Inflammatory macrophage treated with lipopolysaccharide for 4 hours (primary cell): ENCODE data around the gene CHRDL2.

Source experiments
- DNase-seq: peaks from one replicate; pipeline ENCODE4 v3.0.0-alpha.2; 2020

Gene CHRDL2

DNA sequence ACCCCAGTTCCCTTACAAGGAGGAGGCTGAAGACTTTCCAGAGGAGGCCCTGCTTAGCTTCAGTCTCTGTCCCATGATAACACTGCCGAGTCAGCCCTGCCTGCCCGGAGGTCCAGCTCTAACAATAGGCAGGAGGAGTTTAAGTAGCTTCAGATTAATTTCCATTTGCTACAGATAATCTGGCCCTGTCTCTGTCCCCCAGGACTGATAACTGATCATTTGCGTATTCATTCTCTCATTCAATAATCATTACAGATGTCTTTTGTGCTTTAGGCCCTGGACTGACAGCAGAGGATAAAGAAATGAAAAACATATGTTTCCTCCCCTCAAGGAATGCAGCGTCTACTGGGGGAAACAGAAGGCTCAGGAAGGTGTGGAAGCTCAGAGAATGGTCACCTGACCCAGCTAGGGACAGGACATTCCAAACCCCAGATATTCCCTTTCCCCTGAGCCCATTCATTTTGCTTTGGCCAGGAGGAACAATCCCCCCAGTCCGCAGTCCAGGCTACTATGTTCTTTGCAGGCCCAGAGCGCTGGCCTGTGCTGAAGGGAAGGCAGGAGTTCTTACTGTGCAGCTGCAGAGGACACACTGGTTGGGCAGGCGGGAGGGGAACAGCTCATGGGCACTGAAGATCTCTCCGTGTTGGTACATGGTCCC is 20.8 kb downstream of the CHRDL2 start:
- DNase-seq: no peak

DNA sequence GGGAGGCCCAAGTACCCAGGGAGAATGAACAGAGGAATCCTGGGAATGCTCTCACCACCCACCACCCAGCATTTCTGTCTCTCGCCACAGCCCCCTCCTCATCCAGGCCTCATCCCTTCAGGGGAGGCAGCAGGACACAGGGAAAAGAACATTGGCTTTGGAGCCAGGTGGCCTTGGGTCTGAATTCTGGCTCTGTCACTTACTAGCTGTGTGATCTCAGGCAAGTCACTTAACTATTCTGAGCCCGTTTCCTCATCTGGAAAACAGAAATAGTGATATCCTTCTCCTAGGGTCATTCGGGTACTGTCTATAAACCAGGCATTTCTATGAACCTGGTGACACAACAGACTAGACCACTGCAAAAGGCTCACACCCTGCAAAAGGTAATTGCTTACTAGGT is 22.1 kb downstream of the CHRDL2 start:
- DNase-seq: no peak

DNA sequence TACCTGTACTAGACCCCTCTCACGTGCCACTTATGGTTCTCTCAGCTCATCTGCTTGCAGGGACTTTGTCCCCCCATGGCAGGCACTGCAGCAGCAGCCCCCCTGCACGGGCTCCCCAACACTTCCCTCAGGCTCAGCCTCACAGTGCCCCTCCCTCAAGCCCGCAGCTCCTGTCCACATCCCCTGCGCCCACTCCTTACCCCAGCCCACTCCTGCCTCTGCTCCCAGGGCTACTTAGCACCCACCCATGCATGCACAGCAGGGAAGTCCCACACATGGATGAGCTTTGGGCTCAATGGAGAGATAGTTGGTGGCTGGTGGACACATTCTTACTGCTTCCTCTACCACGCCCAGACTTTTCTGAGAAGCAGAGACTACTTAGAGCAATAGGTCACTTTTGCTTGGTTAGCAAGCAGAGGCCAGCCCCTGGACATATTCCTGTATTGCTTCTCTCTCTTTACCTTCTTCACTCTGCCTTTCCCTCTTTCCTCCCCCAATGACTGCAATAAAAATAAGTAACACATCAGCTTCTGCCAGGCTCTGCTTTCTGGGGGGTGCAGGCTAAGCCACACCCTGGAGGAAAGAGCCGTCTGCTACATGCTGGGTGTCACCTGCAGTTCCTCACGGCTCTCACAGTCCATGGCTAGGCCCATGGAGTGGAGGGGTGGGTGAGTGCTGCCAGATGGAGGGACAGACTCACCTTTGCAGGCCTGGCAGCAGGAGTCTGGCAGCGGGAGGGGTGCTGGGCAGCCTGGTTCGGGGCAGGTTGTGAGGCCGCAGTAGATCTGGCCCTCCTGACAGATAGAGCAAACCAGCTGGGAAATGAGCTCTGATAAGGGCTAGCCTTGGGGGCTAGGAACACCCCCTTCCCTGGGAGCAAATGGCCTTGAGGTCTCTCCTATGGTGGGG is 23.4 kb downstream of the CHRDL2 start:
- no peak for DNase-seq

DNA sequence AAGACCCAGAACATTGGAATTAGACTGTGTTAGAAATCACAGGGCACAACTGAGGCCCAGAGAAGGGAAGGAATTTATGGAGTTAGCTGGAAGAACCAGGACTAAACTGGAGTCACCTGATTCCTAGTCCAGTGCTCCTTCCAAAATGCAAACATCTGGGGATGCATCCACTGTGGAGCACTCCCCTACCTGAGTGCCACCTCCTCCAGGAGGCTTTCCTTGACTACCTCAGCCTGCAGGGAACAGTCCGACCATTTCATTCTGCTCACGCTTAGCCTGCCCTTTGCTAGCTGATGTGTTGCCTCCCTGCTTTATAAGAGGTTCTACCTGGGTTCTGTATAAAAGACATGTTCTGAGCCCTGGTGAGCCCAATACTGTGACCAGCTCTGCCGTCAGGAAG is 24.0 kb downstream of the CHRDL2 start:
- DNase-seq: no peak

DNA sequence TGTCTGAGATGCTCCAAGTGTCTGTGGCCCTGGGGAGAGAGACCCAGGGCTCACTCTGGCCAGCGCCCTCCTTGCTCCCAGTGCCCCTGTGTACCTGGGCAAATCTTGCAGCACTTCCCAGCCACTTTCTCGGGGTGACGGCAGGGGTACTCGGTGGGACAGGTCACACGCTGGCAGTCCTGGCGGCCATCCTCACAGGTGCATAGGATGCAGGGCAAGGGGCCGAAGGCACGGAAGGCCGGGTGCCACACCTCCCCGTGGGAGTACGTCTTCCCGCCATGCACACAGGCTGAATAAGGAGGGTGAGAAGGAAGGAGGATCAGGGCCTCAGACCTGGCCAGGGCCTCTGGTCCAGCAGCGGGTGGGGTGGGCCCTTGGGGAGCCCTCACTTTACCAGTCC is 28.0 kb downstream of the CHRDL2 start:
- no peak for DNase-seq

DNA sequence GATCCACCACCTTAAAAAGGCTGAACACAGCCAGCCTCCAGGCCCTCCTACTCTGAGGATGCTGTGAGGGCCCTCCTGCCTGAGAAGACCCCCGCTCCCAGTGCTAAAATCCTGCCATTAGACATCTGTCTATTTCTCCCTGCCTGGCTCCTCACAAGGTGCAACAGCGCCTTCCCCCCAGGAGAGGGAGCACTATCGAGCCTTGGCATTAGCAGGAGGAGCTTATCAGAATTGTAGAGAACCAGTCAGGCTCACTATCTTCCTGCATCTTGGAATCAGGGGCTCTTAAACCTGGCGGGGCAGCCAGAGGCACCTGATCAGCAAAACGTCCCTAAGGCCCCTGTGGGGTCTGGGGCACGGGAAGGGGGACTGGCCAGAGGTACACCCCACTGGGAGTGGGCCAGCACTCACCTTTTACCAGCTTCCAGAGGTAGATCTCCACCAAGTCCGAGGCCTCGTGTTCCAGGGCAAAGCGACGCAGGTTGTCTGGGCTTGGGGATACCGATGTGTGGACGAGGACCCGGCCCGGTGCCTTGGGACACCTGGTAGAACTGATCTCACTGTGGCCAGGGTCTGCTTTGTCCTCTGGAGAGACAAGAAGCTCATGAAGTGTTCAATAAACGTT is 28.7 kb downstream of the CHRDL2 start:
- DNase-seq: peak; percentile 61

DNA sequence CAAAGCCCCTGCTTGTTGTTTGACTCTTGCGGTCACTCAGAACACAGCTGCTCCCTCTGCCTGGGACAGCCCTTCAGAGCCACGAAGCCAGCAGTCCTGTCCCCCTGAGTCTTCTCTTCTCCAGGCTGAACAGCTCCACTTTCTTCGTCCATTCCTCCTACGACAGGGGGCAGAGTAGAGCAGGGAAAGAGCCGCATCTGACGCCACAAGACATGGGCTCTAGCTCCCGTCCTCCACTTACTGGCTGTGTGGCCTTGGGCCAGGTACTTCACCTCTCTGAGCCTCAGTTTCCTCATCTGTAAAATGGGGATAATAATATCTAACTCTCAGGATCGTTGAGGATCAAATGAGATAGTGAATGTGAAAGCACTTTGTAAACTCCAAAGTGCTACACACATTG is 29.9 kb downstream of the CHRDL2 start:
- DNase-seq: no peak

DNA sequence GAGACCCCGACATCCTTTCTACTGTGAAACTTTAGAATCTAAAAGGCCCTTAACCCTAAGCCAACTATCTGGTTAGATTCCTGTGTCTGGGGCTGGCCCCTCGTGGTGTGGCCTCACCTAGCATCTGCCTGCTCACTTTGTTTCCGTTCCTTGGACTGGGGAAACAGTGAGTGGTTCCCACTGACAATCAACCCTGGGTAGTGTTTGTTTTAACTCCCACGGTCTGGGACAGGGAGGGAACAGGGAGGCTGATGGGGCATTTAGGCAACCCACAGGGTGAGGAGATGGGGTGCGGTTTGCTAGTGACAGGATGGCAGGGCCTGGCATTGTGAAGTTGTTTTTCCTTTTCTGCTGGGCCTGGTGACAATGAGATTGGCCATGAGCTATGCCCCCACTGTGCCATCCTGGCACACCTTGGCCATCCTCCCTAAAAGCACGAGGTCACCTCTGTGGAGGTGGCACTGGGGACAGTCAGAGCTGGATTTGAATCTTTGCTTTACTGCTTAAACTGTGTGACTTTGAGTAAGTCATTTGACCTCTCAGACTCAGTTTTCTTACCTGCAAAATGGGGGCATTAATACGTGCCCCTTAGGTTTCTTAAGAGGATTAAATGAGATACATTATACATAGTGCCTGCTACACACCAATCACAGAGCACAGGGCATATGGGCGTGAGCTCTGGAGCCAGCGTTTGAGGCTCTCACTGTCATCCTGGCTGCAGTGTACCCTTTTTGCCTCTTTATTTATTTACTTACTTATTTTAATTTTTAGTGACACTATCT is 31.4 kb downstream of the CHRDL2 start:
- no peak for DNase-seq

DNA sequence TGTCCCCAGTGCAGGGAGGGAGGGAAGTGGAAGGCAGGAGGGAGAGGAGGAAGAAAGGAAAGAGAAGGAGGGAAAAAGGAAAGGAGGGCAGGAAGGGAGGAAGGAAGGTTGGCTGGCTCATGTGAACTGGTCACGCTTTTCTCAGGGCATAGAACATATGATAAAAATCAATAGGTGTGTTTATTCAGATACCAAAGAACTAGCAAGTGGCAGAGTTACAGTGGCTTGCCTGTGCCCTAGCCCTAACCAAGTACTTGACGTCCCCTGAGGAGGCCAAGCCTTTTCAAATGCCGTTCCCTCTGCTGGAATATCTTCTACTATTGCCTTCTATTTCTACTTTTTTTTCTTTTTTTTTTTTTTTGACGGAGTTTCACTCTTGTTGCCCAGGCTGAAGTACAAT is 33.5 kb downstream of the CHRDL2 start:
- DNase-seq: no peak

DNA sequence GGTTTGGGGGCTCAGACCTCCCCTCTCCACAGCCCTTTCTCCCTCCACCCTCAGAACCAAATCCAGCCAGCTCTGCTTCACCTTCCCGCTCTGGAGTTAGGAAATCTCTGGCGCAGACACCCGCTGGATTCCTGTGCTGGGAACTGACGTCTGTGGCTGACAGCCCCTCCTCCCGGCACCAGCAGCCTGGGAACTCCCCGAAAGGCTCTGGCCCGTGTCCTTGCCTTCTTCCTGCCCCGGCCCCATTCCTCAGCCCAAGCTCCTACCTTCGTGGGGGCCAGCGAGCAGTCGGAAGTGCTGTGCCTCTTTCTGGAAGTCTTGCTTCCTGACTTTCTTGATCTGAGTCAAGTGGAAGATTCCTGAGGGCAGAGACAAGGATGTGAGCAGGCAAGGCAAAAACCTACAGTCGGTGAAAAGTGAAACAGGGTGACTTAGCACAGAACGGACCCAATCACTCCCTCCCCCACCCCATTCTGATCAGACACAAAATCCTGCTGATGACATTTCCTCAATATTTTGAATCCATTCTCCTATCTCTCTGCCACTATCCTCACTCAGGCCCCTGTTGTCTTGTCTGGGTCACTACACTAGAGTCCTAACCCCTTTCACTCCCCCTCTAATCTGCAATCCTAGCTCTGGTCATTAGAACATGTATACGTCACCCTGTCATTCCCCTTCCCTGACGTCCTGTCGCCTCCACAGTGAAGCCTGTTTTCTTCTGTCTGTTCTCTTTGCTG is 34.1 kb downstream of the CHRDL2 start:
- DNase-seq: no peak

DNA sequence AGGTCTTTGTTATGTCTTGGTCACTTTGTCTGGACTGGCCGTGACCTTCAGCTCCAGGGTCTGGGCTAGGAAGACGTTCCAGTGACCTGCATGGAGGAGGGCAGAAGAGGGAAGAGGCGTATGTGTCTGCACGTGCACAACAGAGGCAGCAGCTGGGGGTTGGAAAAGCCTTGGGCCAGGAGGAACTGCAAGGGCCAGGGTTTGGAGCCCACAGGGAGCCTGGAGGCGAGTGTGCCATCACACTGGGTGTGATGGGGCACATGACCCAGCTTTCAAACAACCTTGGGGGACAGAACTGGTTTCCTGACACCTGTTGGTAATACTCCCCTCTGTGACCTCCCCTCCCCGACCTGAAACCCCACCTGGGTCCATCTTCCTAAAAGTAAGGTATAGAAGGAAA is 34.7 kb downstream of the CHRDL2 start:
- DNase-seq: no peak

DNA sequence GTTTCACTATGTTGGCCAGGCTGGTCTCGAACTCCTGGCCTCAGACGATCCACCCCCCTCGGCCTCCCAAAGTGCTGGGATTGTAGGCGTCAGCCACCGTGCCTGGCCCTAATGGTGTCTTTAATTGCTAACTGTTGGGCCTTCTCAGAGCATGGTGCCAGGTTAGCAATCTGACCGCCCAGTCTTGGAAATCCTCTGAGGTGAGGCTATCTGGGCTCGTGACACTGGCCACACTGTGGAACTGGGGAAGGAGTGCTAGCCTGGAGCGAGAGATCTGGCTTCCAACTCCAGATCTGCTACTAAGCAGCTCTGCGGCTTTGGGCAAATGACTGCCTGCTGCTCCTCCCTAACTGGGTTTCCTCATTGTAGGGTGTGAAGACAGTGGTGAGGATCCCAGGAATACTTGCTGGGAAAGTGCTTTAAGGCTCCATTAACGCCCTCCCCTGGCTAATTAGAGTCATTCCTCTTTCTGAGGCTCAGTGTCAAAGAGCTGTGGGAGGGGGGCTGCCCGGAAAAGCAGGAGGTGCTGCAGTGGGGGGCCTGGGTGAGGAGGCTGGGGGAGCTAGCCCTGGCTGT is 35.4 kb downstream of the CHRDL2 start:
- no peak for DNase-seq

DNA sequence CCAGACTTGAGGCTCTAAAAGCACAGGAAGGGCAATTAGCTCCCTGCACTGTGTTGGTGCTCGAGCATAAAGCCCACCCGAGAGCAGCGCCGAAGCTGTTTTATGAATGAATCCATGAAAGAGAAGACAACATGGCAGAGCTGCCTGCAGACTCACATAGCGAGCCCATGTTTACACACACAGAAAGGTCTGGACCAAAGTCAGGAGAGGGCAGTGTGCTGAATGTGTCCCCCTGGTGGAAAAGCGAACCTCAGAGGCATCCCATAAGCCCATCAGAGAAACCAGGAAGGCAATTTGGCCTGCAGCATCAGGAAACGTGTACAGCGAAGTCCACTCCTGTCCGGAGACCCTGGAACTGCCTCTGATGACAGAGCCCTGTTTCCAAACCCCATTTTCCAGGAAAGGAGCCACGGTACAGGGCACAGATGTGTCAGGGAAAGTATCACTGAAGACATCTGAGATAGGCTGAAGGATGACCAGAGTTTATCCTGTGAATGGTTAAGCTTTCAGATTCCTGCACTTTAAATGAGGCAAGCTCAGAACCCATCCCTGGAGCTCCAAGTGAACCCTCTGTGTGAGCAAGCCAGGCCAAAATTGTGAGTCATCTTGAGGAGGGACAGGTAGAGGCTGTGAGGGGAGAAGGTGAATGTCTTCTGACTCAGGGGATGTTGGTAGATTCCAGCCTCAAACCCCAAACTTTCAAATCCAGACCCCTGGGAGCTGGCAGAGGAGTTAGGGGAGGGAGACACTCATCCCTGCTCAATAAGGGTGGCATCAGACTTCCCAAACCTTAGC is 36.9 kb downstream of the CHRDL2 start:
- no peak for DNase-seq

DNA sequence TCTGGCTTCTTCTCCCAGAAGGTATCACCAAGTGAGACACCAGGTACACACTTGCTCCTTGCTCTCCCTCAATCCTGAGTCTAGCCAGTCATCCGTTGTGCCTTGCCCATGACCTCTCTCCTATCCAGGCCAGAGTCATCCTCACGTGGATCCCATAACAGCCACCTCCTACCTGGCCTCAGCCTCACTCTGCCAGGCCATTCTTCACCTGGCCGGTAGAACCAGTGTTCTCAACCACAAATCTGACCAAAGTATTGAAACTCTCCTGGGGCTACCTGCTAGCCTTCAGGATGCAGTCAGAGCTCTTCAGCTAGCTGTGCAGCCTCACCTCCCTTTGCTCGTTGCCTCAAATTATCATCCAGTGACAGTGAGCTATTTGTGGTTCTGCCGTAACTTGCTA is 37.7 kb downstream of the CHRDL2 start:
- DNase-seq: no peak

DNA sequence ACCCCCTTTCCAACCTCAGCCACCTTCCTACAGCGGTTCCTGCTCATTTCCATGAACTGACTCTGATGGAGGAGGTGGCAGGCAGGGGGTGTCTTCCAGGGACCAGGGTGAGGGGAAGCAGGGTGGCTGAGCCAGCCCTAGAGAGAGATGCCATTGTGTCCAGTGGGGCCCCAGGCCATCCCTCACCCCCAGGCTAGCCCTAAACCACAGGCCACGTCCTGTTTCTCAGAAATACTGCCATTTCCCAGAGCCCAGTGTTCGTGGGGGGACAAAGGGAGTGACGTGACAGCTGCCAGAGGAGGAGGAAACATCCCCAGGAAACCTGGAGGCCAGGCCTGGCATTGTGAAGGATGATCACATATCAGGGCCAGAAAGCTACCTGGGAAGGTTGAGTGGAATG is 39.5 kb downstream of the CHRDL2 start:
- no peak for DNase-seq

DNA sequence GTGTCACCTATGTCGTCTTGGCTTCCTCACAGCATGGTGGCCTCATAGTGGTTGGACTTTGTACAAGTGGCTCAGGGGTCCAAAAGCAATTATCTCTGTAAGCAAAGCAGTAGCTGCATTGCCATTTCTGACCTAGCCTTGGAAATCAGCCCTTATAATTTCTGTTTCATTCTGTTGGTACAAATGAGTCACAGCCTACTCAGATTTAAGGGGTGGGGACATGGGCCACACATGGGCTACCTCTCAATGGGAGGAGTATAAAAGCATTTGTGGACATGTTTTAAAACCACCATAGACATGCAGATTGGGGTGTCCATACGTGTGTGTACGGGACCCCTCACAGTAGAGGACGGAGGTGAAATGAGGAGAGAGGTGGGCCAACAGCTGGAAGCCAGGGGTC is 41.6 kb downstream of the CHRDL2 start:
- DNase-seq: peak; percentile 23

DNA sequence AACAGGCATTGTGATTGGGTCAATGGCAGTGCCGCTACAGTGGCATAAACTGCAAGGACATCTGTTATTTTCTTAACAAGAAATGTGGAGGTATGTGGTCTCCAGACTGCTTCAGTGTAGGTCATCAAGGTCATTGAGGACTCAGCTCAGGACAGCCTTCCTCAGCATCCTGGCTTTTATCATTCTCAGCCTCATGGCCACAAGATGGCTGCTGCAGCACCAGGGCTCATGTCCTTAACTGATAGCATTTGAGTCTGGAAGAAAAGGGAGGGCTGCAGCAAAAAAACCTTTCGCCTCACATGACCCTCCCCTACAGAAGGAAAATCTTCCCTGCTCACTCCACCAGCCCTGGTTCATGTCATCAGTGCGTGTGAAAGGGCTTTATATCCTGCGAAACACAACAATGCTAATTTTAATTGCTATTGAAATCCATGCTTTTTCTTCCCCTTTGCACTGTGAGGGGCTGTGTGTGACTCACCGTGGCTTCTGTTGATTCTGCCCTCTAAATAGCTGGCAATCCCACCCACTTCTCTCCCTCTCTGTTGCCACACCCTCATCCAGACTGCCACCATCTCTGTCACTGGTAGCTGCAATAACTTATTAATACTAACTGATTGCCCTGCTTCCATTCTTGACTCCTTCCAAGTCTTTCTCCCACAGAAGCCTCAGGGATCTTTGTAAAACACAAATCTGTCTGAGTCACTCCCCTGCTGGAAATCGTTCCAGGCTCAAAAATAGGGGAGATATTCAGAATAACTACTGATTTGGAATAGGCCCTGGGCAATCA is 43.8 kb downstream of the CHRDL2 start:
- peak; percentile 78 for DNase-seq

DNA sequence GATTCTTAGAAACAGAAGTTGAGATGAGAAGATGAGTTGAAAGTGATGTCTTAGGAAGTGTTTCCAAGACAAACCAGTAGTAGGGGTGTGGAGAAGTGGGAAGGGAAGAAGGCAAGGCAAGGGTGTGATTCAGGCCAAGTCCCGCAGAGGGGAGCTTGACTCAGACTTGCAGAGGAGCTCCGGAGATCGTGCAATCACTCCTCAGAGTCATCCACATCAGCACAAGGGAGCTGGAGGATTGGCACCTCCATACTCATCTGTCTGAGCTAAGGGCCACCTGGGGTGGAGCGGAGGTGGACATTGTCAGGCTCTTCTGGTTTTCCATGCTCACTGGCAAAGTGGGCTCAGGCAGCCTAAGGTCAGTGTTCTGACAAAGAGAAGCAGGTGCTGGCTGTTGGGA is 44.4 kb downstream of the CHRDL2 start:
- DNase-seq: peak; percentile 77

DNA sequence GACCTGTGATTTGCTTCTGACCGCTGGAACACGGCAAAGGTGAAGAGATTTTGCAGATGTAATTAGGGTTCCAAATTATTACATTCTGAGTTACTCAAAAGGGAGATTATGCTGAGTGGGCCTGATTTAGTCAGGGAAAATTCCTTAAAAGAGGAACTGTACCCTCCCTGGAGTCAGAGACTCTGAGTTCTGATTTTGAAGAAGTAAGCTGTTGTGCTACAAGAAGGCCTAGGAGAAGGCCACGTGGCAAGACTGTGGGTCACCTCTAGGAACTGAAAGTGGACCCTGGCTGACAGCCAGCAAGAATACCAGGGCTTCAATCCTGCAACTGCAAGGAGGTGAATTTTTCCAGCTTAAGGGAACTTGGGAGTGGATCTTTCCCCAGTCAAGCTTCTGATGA is 45.3 kb downstream of the CHRDL2 start:
- peak; percentile 95 for DNase-seq

DNA sequence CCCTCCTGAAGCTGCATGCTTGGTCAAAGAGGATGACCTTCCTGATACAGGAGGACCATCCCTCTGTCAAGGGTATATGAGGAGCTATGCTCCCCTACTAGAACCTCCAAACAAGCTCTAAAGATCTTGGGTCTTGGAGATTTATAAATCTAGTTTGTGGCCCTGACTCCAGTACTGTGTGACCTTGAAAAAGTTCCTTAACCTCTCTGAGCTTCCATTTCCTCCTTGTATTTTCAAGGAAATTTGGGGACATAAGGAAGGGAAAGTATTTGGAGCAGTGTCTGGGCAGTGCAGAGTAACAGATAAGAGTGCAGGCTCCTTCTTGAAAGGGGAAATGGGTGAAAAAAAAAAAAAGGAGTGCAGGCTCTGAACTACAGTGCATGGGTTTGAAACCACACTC is 45.9 kb downstream of the CHRDL2 start:
- DNase-seq: no peak
